ENCODE data around the gene PCNT. TPM values are rescaled to one million over a fixed set of nuclear protein-coding genes. Genes with fewer than 3 reads are reported as not detected.

PCNT gene
- total and polyA plus RNA-seq, 2 of the 8 experiments (the other 6 are each of a cell fraction or from before 2014, with no cell fraction given) = 9.9 to 45.1 TPM

DNA sequence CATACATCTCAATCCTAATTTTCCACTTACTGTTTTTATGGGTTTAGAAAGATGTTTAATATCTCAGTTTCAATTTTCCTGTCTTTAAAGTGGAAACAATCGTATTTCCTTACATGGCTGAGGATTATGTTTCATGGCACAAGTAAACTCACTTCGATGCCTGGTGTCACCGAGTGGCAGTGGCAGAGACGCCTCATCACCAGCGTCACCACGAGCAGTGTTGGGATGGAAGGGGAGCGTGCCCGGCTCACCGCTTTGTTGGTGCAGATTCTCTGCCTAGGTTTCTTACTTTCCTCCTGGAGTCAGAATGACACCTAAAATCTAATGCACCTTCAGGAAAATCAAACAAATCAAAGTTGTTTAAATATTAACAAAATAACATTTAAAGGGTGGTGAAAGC, 86.6 kb downstream of the PCNT start:
- POLR2A ChIA-PET (ENCODE audit: partially characterized antibody) = interaction anchor here (0.7 to 2.5 kb wide), 3 partner anchors 10 to 105 kb away, joined by 3 to 7 read pairs (median 4); no protein-coding TSS in a partner anchor
- FAIRE-seq = no peak
- no peak for TF ChIP-seq POLR2AphosphoS5 (IDR thresholded peaks at IDR 0.05; ENCODE audit: low read depth, low read length)
- no peak for TF ChIP-seq EZH2 (IDR thresholded peaks at IDR 0.05; ENCODE audit: low read depth, low read length, severe bottlenecking)
- no peak for TF ChIP-seq TAF7 (optimal IDR thresholded peaks at IDR 0.05; ENCODE audit: borderline replicate concordance, low read depth, low read length)
- no peak for TF ChIP-seq RFX5 (IDR thresholded peaks at IDR 0.05; ENCODE audit: borderline replicate concordance, low read depth, low read length)
- no peak for TF ChIP-seq RBBP5 (IDR thresholded peaks at IDR 0.05; ENCODE audit: borderline replicate concordance, low read depth, low read length)
- no peak for TF ChIP-seq EGR1 (IDR thresholded peaks at IDR 0.05; ENCODE audit: borderline replicate concordance, low read depth, low read length)
- TF ChIP-seq, protein P1, sequence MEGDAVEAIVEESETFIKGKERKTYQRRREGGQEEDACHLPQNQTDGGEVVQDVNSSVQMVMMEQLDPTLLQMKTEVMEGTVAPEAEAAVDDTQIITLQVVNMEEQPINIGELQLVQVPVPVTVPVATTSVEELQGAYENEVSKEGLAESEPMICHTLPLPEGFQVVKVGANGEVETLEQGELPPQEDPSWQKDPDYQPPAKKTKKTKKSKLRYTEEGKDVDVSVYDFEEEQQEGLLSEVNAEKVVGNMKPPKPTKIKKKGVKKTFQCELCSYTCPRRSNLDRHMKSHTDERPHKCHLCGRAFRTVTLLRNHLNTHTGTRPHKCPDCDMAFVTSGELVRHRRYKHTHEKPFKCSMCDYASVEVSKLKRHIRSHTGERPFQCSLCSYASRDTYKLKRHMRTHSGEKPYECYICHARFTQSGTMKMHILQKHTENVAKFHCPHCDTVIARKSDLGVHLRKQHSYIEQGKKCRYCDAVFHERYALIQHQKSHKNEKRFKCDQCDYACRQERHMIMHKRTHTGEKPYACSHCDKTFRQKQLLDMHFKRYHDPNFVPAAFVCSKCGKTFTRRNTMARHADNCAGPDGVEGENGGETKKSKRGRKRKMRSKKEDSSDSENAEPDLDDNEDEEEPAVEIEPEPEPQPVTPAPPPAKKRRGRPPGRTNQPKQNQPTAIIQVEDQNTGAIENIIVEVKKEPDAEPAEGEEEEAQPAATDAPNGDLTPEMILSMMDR (IDR thresholded peaks at IDR 0.05; ENCODE audit: control extremely low read depth in 1 of 3, insufficient read depth in 1 of 3, low read depth in 1 of 3, low read length in 3 of 3) = no peak
- no peak for TF ChIP-seq POU5F1 (IDR thresholded peaks at IDR 0.05; ENCODE audit: low read depth, low read length)

More for the DNA sequence above, 86.6 kb downstream of the PCNT start:
- Histone ChIP-seq H3K23me2 (ENCODE audit: low read depth, low read length) (no peaks in the 10 kb centered on the region), H4K91ac (replicated peaks; ENCODE audit: insufficient read length, low read length) (peak overlapping the region; percentile 38), H3K18ac (ENCODE audit: extremely low read depth, low read length) (no peak overlapping the region), H3K9me3 (ENCODE audit: insufficient read depth in 2 of 2, low read depth in 1 of 2, low read length in 1 of 2) (no peaks in the 10 kb centered on the region), H3K23ac (ENCODE audit: insufficient read length) (no peak overlapping the region), H3K56ac (replicated peaks; ENCODE audit: insufficient read length, low read depth, low read length) (no peak overlapping the region), H3K4me1 (replicated peaks in 1 of 4; ENCODE audit: control insufficient read depth in 3 of 4, insufficient read depth in 4 of 4, low read length in 3 of 4) (peaks cover 3 to 10% (median 6%) of the 10 kb centered on the region in 4 experiments), H2BK15ac (ENCODE audit: low read length) (no peak overlapping the region), H4K8ac (ENCODE audit: extremely low read depth, insufficient read depth, low read length) (no peak overlapping the region), H2BK5ac (ENCODE audit: low read depth, low read length) (peak overlapping the region; percentile 67; the same call in 1 of the 2 replicates), H3K79me2 (ENCODE audit: control insufficient read depth in 1 of 2, insufficient read depth in 2 of 2, low read length in 2 of 2) (no peaks in the 10 kb centered on the region), H3K36me3 (ENCODE audit: control insufficient read depth in 2 of 4, insufficient read depth in 4 of 4, low read length in 3 of 4) (peaks cover 0 to 9% (median 3%) of the 10 kb centered on the region in 4 experiments; a peak in 3 of 8 replicates), H2BK120ac (replicated peaks; ENCODE audit: low read depth, low read length) (no peak overlapping the region), H3K4me2 (ENCODE audit: insufficient read depth in 1 of 2, low read depth in 2 of 2, low read length in 2 of 2) (no peak overlapping the region), H4K5ac (ENCODE audit: insufficient read length, low read depth, low read length) (no peak overlapping the region), H3K27me3 (replicated peaks in 1 of 4; ENCODE audit: control insufficient read depth in 3 of 4, extremely low read depth in 1 of 4, insufficient read depth in 3 of 4, low read length in 3 of 4) (no peaks in the 10 kb centered on the region), H2AFZ (ENCODE audit: low read length) (no peak overlapping the region), H3K4ac (replicated peaks; ENCODE audit: insufficient read length, low read depth, low read length) (no peak overlapping the region), H3K4me3 (ENCODE audit: extremely low read depth in 1 of 4, insufficient read depth in 2 of 4, low read depth in 3 of 4, low read length in 4 of 4) (no peak overlapping the region), H3K79me1 (ENCODE audit: low read depth, low read length) (no peaks in the 10 kb centered on the region; the same call in 1 of the 2 replicates), H3K14ac (ENCODE audit: insufficient read length) (no peak overlapping the region), H3K27ac (ENCODE audit: low read depth, low read length) (no peak overlapping the region), H3K9ac (replicated peaks in 1 of 4; ENCODE audit: extremely low read depth in 1 of 4, low read depth in 3 of 4, low read length in 3 of 4) (no peak overlapping the region), H2BK12ac (ENCODE audit: low read depth, low read length) (no peak overlapping the region), H2BK20ac (ENCODE audit: low read length) (no peak overlapping the region), H4K20me1 (replicated peaks in 1 of 2; ENCODE audit: control insufficient read depth in 1 of 2, insufficient read depth in 2 of 2, low read length in 2 of 2) (no peaks in the 10 kb centered on the region), H2AK5ac (ENCODE audit: low read depth, low read length) (no peak overlapping the region)
- CTCF ChIA-PET (ENCODE audit: partially characterized antibody) = interaction anchor here (0.6 to 1.2 kb wide), 3 partner anchors 9 to 153 kb away, joined by 3 read pairs; no protein-coding TSS in a partner anchor
- 94% methylated on average over 9 of the region's 9 CpGs; no CpG with 5 or more reads in 1 of the 2 experiments for WGBS, 2 experiments (ENCODE audit: extremely low coverage in 1 of 2, insufficient coverage in 1 of 2, insufficient read length in 1 of 2, insufficient replicate concordance in 2 of 2, low coverage in 1 of 2, low lambda C conversion rate in 2 of 2, missing lambda C conversion rate in 1 of 2)
- no peak for DNase-seq (ENCODE audit: low read depth in 1 of 2, low spot score in 2 of 2)
